Neural progenitor cell (in vitro differentiated cells): Measurements from ENCODE around the gene PGAP6.

Experiments
- CTCF ChIP-seq: fragments of 200-600 bp; sonication (generic); IDR thresholded peaks from 2 replicates; pipeline ENCODE4 v1.5.1; 2017; ENCODE audit warnings: antibody characterized with exemption, mild to moderate bottlenecking
- EZH2 ChIP-seq: fragments of 200-600 bp; sonication (generic); IDR thresholded peaks from 2 replicates; pipeline ENCODE4 v1.6.1; 2017; ENCODE audit warnings: antibody characterized with exemption, mild to moderate bottlenecking, moderate library complexity
- EZH2phosphoT487 ChIP-seq: fragments of 200-600 bp; sonication (generic); IDR thresholded peaks from 2 replicates; pipeline ENCODE4 v1.6.1; 2017; ENCODE audit warnings: antibody characterized with exemption

DNA sequence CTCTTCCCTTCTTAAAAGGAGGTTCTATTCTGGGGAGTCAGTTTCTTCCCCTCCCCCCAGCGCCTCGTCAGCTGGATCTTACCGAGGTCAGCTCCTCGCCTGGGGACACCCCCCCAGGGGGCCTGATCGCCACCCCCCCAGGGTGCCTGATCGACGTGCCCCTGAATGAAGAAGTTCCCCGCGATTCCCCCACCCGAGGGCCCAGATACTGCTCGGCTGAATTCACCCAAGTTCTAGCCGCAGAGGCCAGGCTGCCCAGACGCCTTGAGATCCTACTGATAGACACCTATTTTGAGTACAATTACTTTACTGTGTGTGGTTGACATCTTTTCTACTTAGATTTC lies 45.1 kb upstream of the PGAP6 start:
- no peak for TF ChIP-seq CTCF
- TF ChIP-seq EZH2, result no peak
- TF ChIP-seq EZH2phosphoT487, result no peak
